ENCODE results near the gene KCNJ6. TPM values are rescaled to one million over a fixed set of nuclear protein-coding genes. Genes with fewer than 3 reads are reported as not detected.

Gene KCNJ6
- total RNA-seq, 1 donor from 2014 or later: 2.6 TPM

DNA sequence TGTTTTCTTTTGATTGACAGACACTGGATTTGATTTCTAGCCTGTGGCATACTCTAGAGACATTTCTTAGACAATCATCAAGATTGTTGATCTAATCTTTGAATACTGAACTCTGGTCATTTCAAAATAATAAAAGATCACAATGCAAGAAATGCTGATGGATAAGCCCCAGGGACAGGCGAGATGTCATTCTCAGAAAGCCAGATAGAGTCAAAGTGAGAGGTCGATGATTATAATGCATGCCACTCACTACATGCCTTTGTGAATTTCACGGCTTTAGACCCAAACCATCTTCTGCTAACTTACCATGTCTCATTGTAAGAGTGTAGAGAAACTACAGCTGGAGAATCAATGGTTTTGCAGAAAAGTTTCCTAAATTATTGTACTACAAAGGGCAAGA is 292.6 kb downstream of the KCNJ6 start:
- H3K9me3 Mint-ChIP-seq (ENCODE audit: unreplicated experiment): no peaks in the 10 kb centered on the region
- Histone ChIP-seq H3K36me3 (ENCODE audit: insufficient read depth, low read length) (no peaks in the 10 kb centered on the region), H3K9me3 (ENCODE audit: insufficient read depth, low read depth, low read length) (no peaks in the 10 kb centered on the region), H3K27me3 (ENCODE audit: insufficient read depth, low read length) (peaks cover 3% of the 10 kb centered on the region), H4K20me1 (ENCODE audit: insufficient read depth, low read length) (no peaks in the 10 kb centered on the region), H3K4me2 (ENCODE audit: low read length) (no peak overlapping the region), H3K4me3 (ENCODE audit: insufficient read depth, low read depth, low read length) (no peak overlapping the region), H3K4me1 (ENCODE audit: insufficient read depth, low read length) (no peaks in the 10 kb centered on the region), H2AFZ (ENCODE audit: low read depth, low read length) (no peak overlapping the region), H3K79me2 (ENCODE audit: insufficient read depth, low read length) (no peaks in the 10 kb centered on the region), H3K27ac (ENCODE audit: low read depth, low read length) (no peak overlapping the region), H3K9ac (ENCODE audit: low read length) (no peak overlapping the region)
- no peak for FAIRE-seq
- no peak overlapping the region for H3K4me3 Mint-ChIP-seq (ENCODE audit: unreplicated experiment)
- TF ChIP-seq EZH2 (IDR thresholded peaks at IDR 0.05; ENCODE audit: insufficient read depth, low read length): no peak
- TF ChIP-seq, protein P1, sequence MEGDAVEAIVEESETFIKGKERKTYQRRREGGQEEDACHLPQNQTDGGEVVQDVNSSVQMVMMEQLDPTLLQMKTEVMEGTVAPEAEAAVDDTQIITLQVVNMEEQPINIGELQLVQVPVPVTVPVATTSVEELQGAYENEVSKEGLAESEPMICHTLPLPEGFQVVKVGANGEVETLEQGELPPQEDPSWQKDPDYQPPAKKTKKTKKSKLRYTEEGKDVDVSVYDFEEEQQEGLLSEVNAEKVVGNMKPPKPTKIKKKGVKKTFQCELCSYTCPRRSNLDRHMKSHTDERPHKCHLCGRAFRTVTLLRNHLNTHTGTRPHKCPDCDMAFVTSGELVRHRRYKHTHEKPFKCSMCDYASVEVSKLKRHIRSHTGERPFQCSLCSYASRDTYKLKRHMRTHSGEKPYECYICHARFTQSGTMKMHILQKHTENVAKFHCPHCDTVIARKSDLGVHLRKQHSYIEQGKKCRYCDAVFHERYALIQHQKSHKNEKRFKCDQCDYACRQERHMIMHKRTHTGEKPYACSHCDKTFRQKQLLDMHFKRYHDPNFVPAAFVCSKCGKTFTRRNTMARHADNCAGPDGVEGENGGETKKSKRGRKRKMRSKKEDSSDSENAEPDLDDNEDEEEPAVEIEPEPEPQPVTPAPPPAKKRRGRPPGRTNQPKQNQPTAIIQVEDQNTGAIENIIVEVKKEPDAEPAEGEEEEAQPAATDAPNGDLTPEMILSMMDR (IDR thresholded peaks at IDR 0.05; ENCODE audit: insufficient read depth, low read depth, low read length): no peak
- H3K27ac Mint-ChIP-seq (ENCODE audit: unreplicated experiment): no peak overlapping the region
- DNase-seq (ENCODE audit: low read depth): no peak
- H3K27me3 Mint-ChIP-seq (ENCODE audit: low read depth, unreplicated experiment): peaks cover 4% of the 10 kb centered on the region
- no peaks in the 10 kb centered on the region for H3K36me3 Mint-ChIP-seq (ENCODE audit: low read depth, unreplicated experiment)
- H3K4me1 Mint-ChIP-seq (ENCODE audit: low read depth, unreplicated experiment): no peaks in the 10 kb centered on the region

DNA sequence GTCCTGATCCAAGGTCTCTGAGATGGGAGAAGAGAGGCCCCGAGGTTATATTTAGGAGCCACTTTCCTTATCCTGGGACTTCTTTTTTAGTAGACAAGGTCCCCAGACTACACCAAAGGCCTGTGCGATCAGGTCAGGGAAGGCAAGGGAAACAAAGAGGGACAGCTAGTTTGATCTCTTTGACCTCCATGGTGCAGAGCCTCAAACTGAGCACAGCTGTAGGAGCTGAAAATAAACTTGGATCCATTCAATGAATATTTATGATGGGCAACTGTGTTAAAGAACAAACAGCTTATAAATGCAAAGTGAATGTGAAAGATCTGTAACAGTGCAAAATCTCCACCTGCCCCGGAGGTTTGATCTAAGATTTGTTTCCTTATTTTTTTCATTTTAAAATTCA is 293.1 kb downstream of the KCNJ6 start:
- H3K27ac Mint-ChIP-seq (ENCODE audit: unreplicated experiment): no peak overlapping the region
- TF ChIP-seq EZH2 (IDR thresholded peaks at IDR 0.05; ENCODE audit: insufficient read depth, low read length): no peak
- TF ChIP-seq, protein P1 (IDR thresholded peaks at IDR 0.05; ENCODE audit: insufficient read depth, low read depth, low read length): no peak

DNA sequence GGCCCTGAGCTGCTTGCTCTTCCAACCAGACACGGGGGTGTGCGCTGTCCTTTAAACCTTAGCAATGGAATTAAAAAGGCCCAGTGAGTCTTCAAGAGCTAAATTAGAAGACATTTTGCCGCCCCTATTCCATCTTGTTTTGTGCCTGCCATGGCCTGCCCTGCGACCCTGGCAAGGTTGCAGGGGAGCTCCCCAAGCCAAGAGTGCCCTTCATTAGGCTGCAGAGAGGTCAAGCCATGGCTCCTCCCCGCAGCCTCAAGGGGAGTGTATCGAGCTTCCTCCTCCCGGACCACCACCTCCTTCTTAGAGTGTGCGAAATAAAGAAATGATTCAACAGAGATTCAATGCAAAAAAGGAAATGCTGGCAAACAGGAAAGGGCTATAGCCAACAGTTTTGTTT is 293.5 kb downstream of the KCNJ6 start:
- FAIRE-seq (no peak), DNase-seq (ENCODE audit: low read depth) (no peak)
- H3K27ac Mint-ChIP-seq (ENCODE audit: unreplicated experiment): no peak overlapping the region
- Histone ChIP-seq H3K4me2 (ENCODE audit: low read length) (no peak overlapping the region), H3K27ac (ENCODE audit: low read depth, low read length) (no peak overlapping the region), H2AFZ (ENCODE audit: low read depth, low read length) (no peak overlapping the region), H3K4me3 (ENCODE audit: insufficient read depth, low read depth, low read length) (no peak overlapping the region), H3K9ac (ENCODE audit: low read length) (no peak overlapping the region), H4K20me1 (ENCODE audit: insufficient read depth, low read length) (no peaks in the 10 kb centered on the region), H3K79me2 (ENCODE audit: insufficient read depth, low read length) (no peaks in the 10 kb centered on the region), H3K36me3 (ENCODE audit: insufficient read depth, low read length) (no peaks in the 10 kb centered on the region), H3K27me3 (ENCODE audit: insufficient read depth, low read length) (peaks cover 3% of the 10 kb centered on the region), H3K4me1 (ENCODE audit: insufficient read depth, low read length) (no peaks in the 10 kb centered on the region), H3K9me3 (ENCODE audit: insufficient read depth, low read depth, low read length) (no peaks in the 10 kb centered on the region)
- TF ChIP-seq, protein P1 (IDR thresholded peaks at IDR 0.05; ENCODE audit: insufficient read depth, low read depth, low read length): no peak
- TF ChIP-seq EZH2 (IDR thresholded peaks at IDR 0.05; ENCODE audit: insufficient read depth, low read length): no peak
- no peaks in the 10 kb centered on the region for H3K9me3 Mint-ChIP-seq (ENCODE audit: unreplicated experiment)
- no peak overlapping the region for H3K4me3 Mint-ChIP-seq (ENCODE audit: unreplicated experiment)
- no peaks in the 10 kb centered on the region for H3K36me3 Mint-ChIP-seq (ENCODE audit: low read depth, unreplicated experiment)
- no peaks in the 10 kb centered on the region for H3K4me1 Mint-ChIP-seq (ENCODE audit: low read depth, unreplicated experiment)
- H3K27me3 Mint-ChIP-seq (ENCODE audit: low read depth, unreplicated experiment): peaks cover 4% of the 10 kb centered on the region

More for the DNA sequence above, 293.1 kb downstream of the KCNJ6 start:
- no peaks in the 10 kb centered on the region for H3K4me1 Mint-ChIP-seq (ENCODE audit: low read depth, unreplicated experiment)
- Histone ChIP-seq H3K27ac (ENCODE audit: low read depth, low read length) (no peak overlapping the region), H3K36me3 (ENCODE audit: insufficient read depth, low read length) (no peaks in the 10 kb centered on the region), H3K9ac (ENCODE audit: low read length) (no peak overlapping the region), H3K9me3 (ENCODE audit: insufficient read depth, low read depth, low read length) (no peaks in the 10 kb centered on the region), H3K4me1 (ENCODE audit: insufficient read depth, low read length) (no peaks in the 10 kb centered on the region), H2AFZ (ENCODE audit: low read depth, low read length) (no peak overlapping the region), H4K20me1 (ENCODE audit: insufficient read depth, low read length) (no peaks in the 10 kb centered on the region), H3K4me2 (ENCODE audit: low read length) (no peak overlapping the region), H3K27me3 (ENCODE audit: insufficient read depth, low read length) (peaks cover 3% of the 10 kb centered on the region), H3K79me2 (ENCODE audit: insufficient read depth, low read length) (no peaks in the 10 kb centered on the region), H3K4me3 (ENCODE audit: insufficient read depth, low read depth, low read length) (no peak overlapping the region)
- H3K36me3 Mint-ChIP-seq (ENCODE audit: low read depth, unreplicated experiment): no peaks in the 10 kb centered on the region
- no peak overlapping the region for H3K4me3 Mint-ChIP-seq (ENCODE audit: unreplicated experiment)
- FAIRE-seq: no peak
- peaks cover 4% of the 10 kb centered on the region for H3K27me3 Mint-ChIP-seq (ENCODE audit: low read depth, unreplicated experiment)
- DNase-seq (ENCODE audit: low read depth): no peak
- no peaks in the 10 kb centered on the region for H3K9me3 Mint-ChIP-seq (ENCODE audit: unreplicated experiment)

All from astrocyte (in vitro differentiated cells and primary cell).